Ectodermal cell (in vitro differentiated cells): ENCODE measurements around the gene GOLGA6L26. TPM values are rescaled to one million over a fixed set of nuclear protein-coding genes. Genes with fewer than 3 reads are reported as not detected.
"Not testable (repeated sequence)": the region's sequence is repeated elsewhere in the genome, so short reads cannot be mapped to it uniquely, and the experiment has no call there.

Experiments used
- H3K27ac ChIP-seq: 2 replicates; pipeline ENCODE4 v1.7.0; 2013; ENCODE audit warnings: mild to moderate bottlenecking, low read depth, low read length; ENCODE audit not compliant: insufficient read depth, poor library complexity, severe bottlenecking
- H3K27me3 ChIP-seq: 2 replicates; pipeline ENCODE4 v1.7.0; 2013; ENCODE audit warnings: mild to moderate bottlenecking, low read length; ENCODE audit not compliant: insufficient read depth, control insufficient read depth, poor library complexity, severe bottlenecking
- H3K36me3 ChIP-seq: one replicate; pipeline ENCODE4 v1.7.0; 2013; ENCODE audit warnings: low read length; ENCODE audit not compliant: control insufficient read depth, insufficient read depth
- H3K4me1 ChIP-seq: one replicate; pipeline ENCODE4 v1.7.0; 2013; ENCODE audit warnings: low read length; ENCODE audit not compliant: control insufficient read depth, insufficient read depth
- H3K4me3 ChIP-seq: 2 replicates; pipeline ENCODE4 v1.7.0; 2013; ENCODE audit warnings: low read depth, low read length, control low read depth; ENCODE audit not compliant: insufficient read depth
- H3K9me3 ChIP-seq: 2 replicates; pipeline ENCODE4 v1.7.0; 2013; ENCODE audit warnings: mild to moderate bottlenecking, low read length, moderate library complexity; ENCODE audit not compliant: control insufficient read depth
- WGBS, 2 experiments: methylation state at CpG; one replicate each; pipeline ENCODE4 v1.1.7; 2013; ENCODE audit warnings: missing lambda C conversion rate in 2 of 2; 5-methylcytosine and 5-hydroxymethylcytosine counted together
- polyA plus RNA-seq, 4 experiments: library from polyadenylated mRNA; stranded (reverse); fragments of 50-300 nt; gene quantifications; one replicate each; pipeline ENCODE4 v1.2.3, GENCODE V29; 2013

GOLGA6L26 gene
- not detected for polyA plus RNA-seq (2013, experiment 1 of 4)
- not detected for polyA plus RNA-seq (2013, experiment 2 of 4)
- not detected for polyA plus RNA-seq (2013, experiment 3 of 4)
- not detected for polyA plus RNA-seq (2013, experiment 4 of 4)

GRCh38 chr15:23334096-23334495, at the start of gene GOLGA6L26:
Gene GOLGA6L26 (minus strand): TSS chr15:23334196. CDS start chr15:23334135, 61 bp downstream.
- not testable (repeated sequence) for H3K4me3 ChIP-seq, H3K27ac ChIP-seq, H3K9me3 ChIP-seq, H3K4me1 ChIP-seq, H3K27me3 ChIP-seq, H3K36me3 ChIP-seq
- WGBS, 2 experiments = no CpG with 5 or more reads among the region's 7 CpGs

- not testable (repeated sequence) for H3K36me3 ChIP-seq, H3K9me3 ChIP-seq, H3K4me3 ChIP-seq, H3K27ac ChIP-seq, H3K27me3 ChIP-seq, H3K4me1 ChIP-seq
- WGBS, 2 experiments = 61 to 69% methylated on average over 7 of the region's 7 CpGs
Observed at GRCh38 chr15:23381192-23381591, 47.2 kb upstream of the GOLGA6L26 start.

- not testable (repeated sequence) for H3K27ac ChIP-seq, H3K4me1 ChIP-seq, H3K9me3 ChIP-seq, H3K36me3 ChIP-seq, H3K4me3 ChIP-seq, H3K27me3 ChIP-seq
- 69 to 74% methylated on average over 4 of the region's 4 CpGs for WGBS, 2 experiments
Observed at GRCh38 chr15:23380700-23381099, 46.7 kb upstream of the GOLGA6L26 start.

- H3K36me3 ChIP-seq, H3K4me3 ChIP-seq, H3K27ac ChIP-seq, H3K4me1 ChIP-seq, H3K9me3 ChIP-seq, H3K27me3 ChIP-seq: not testable (repeated sequence)
- 93 to 95% methylated on average over 13 of the region's 13 CpGs for WGBS, 2 experiments
Observed at GRCh38 chr15:23378946-23379345, 45.0 kb upstream of the GOLGA6L26 start.

GRCh38 chr15:23374226-23374625, 40.2 kb upstream of the GOLGA6L26 start:
- H3K27me3 ChIP-seq, H3K27ac ChIP-seq, H3K9me3 ChIP-seq, H3K4me3 ChIP-seq, H3K36me3 ChIP-seq, H3K4me1 ChIP-seq: not testable (repeated sequence)
- 87 to 92% methylated on average over 11 of the region's 11 CpGs for WGBS, 2 experiments

GRCh38 chr15:23372891-23373600, 39.0 kb upstream of the GOLGA6L26 start:
- H3K4me3 ChIP-seq, H3K27me3 ChIP-seq, H3K27ac ChIP-seq, H3K36me3 ChIP-seq, H3K9me3 ChIP-seq, H3K4me1 ChIP-seq: not testable (repeated sequence)
- 92 to 94% methylated on average over 40 of the region's 40 CpGs for WGBS, 2 experiments

- Histone ChIP-seq H3K4me1 (no peaks in the 10 kb centered on the region), H3K27ac (no peak overlapping the region), H3K4me3 (no peak overlapping the region), H3K36me3 (no peaks in the 10 kb centered on the region), H3K27me3 (no peaks in the 10 kb centered on the region), H3K9me3 (no peaks in the 10 kb centered on the region)
- 74 to 79% methylated on average over 15 of the region's 15 CpGs for WGBS, 2 experiments
Observed at GRCh38 chr15:23372284-23372683, 38.3 kb upstream of the GOLGA6L26 start.

- H3K36me3 ChIP-seq, H3K27ac ChIP-seq, H3K4me1 ChIP-seq, H3K27me3 ChIP-seq, H3K9me3 ChIP-seq, H3K4me3 ChIP-seq: not testable (repeated sequence)
- WGBS, 2 experiments = 77 to 94% methylated on average over 2 to 3 of the region's 3 CpGs
Observed at GRCh38 chr15:23371868-23372267, 37.9 kb upstream of the GOLGA6L26 start.

GRCh38 chr15:23371134-23371533, 37.1 kb upstream of the GOLGA6L26 start:
- H3K36me3 ChIP-seq, H3K4me1 ChIP-seq, H3K27me3 ChIP-seq, H3K9me3 ChIP-seq, H3K27ac ChIP-seq, H3K4me3 ChIP-seq: not testable (repeated sequence)
- WGBS, 2 experiments = 57 to 70% methylated on average over 4 of the region's 4 CpGs

GRCh38 chr15:23370578-23370977, 36.6 kb upstream of the GOLGA6L26 start:
- Histone ChIP-seq H3K4me1 (no peaks in the 10 kb centered on the region), H3K36me3 (no peaks in the 10 kb centered on the region), H3K27ac (no peak overlapping the region), H3K4me3 (no peak overlapping the region), H3K9me3 (no peaks in the 10 kb centered on the region), H3K27me3 (no peaks in the 10 kb centered on the region)
- 73 to 98% methylated on average over 1 to 2 of the region's 2 CpGs for WGBS, 2 experiments

- not testable (repeated sequence) for H3K27me3 ChIP-seq, H3K27ac ChIP-seq, H3K36me3 ChIP-seq, H3K4me3 ChIP-seq, H3K9me3 ChIP-seq, H3K4me1 ChIP-seq
- 90 to 94% methylated on average over 3 of the region's 9 CpGs for WGBS, 2 experiments
Observed at GRCh38 chr15:23364261-23364660, 30.3 kb upstream of the GOLGA6L26 start.
